Measurements from ENCODE around the gene SNX5. TPM values are rescaled to one million over a fixed set of nuclear protein-coding genes. Genes with fewer than 3 reads are reported as not detected.
A peak's percentile ranks its signal among the peaks of the same experiment; 100 is the strongest.

The SNX5 gene
- total RNA-seq, 1 donor from 2014 or later: 97.3 TPM

- peak; percentile 81 for DNase-seq
These were observed 24.4 kb upstream of the SNX5 start for GRCh38 chr20:17992847-17993513.

GRCh38 chr20:17992224-17992637 lies 23.6 kb upstream of the SNX5 start:
- DNase-seq: no peak

GRCh38 chr20:17990278-17990972 lies 21.8 kb upstream of the SNX5 start:
- no peak for DNase-seq

GRCh38 chr20:17987988-17988387 lies 19.4 kb upstream of the SNX5 start:
- no peak for DNase-seq

- no peak for DNase-seq
These were observed 16.9 kb upstream of the SNX5 start for GRCh38 chr20:17985388-17986018.

- no peak for DNase-seq
These were observed 7.7 kb upstream of the SNX5 start for GRCh38 chr20:17976305-17976704.

- DNase-seq: peak; percentile 56
These were observed 3.5 kb upstream of the SNX5 start for GRCh38 chr20:17972121-17972520.

GRCh38 chr20:17971300-17972013 lies 2.9 kb upstream of the SNX5 start:
- peak; percentile 89 for DNase-seq

- peak; percentile 74 for DNase-seq
These were observed 1.4 kb upstream of the SNX5 start for GRCh38 chr20:17969884-17970409.

GRCh38 chr20:17969278-17969883 lies 787 bp upstream of the SNX5 start:
- peak; percentile 56 for DNase-seq

- DNase-seq: peak; percentile 39
These were observed 851 bp downstream of the SNX5 start for GRCh38 chr20:17967521-17968365.

- peak; percentile 61 for DNase-seq
These were observed 1.9 kb downstream of the SNX5 start for GRCh38 chr20:17966432-17967310.

- DNase-seq: no peak
These were observed 3.4 kb downstream of the SNX5 start for GRCh38 chr20:17965042-17965697.

GRCh38 chr20:17964632-17965031 lies 4.0 kb downstream of the SNX5 start:
- DNase-seq: no peak

GRCh38 chr20:17964073-17964472 lies 4.5 kb downstream of the SNX5 start:
- DNase-seq: no peak

GRCh38 chr20:17963114-17963897 lies 5.3 kb downstream of the SNX5 start:
- no peak for DNase-seq

GRCh38 chr20:17961587-17961940 lies 7.0 kb downstream of the SNX5 start:
- DNase-seq: no peak

- peak; percentile 55 for DNase-seq
These were observed 7.5 kb downstream of the SNX5 start for GRCh38 chr20:17960927-17961586.
